GM12864 (cell line): Measurements from ENCODE around the gene HELZ2.
"Not testable (repeated sequence)": the region's sequence is repeated elsewhere in the genome, so short reads cannot be mapped to it uniquely, and the experiment has no call there.

Experiments used
- DNase-seq: peaks from one replicate; pipeline ENCODE4 v3.0.0-alpha.2; 2011; ENCODE audit warnings: low read depth
- H3K4me3 ChIP-seq: 2 replicates; pipeline ENCODE4 v1.5.1; 2011; ENCODE audit warnings: mild to moderate bottlenecking, low read depth, low read length, control low read depth
- TF ChIP-seq, protein P1 (sequence below): IDR thresholded peaks from 2 replicates; pipeline ENCODE4 v1.5.1; 2011; ENCODE audit warnings: low read depth, mild to moderate bottlenecking, moderate library complexity, low read length, control low read depth, inconsistent platforms; ENCODE audit errors: missing control alignments

The HELZ2 gene

GRCh38 chr20:63577317-63577894 is 3.4 kb upstream of the HELZ2 start:
- DNase-seq, result no peak
- TF ChIP-seq, protein P1, sequence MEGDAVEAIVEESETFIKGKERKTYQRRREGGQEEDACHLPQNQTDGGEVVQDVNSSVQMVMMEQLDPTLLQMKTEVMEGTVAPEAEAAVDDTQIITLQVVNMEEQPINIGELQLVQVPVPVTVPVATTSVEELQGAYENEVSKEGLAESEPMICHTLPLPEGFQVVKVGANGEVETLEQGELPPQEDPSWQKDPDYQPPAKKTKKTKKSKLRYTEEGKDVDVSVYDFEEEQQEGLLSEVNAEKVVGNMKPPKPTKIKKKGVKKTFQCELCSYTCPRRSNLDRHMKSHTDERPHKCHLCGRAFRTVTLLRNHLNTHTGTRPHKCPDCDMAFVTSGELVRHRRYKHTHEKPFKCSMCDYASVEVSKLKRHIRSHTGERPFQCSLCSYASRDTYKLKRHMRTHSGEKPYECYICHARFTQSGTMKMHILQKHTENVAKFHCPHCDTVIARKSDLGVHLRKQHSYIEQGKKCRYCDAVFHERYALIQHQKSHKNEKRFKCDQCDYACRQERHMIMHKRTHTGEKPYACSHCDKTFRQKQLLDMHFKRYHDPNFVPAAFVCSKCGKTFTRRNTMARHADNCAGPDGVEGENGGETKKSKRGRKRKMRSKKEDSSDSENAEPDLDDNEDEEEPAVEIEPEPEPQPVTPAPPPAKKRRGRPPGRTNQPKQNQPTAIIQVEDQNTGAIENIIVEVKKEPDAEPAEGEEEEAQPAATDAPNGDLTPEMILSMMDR, result no peak
- no peak overlapping the region for H3K4me3 ChIP-seq

GRCh38 chr20:63576311-63576710 is 2.3 kb upstream of the HELZ2 start:
- no peak for DNase-seq
- TF ChIP-seq, protein P1, result no peak
- no peak overlapping the region for H3K4me3 ChIP-seq

GRCh38 chr20:63574829-63575743 is 1.0 kb upstream of the HELZ2 start:
- TF ChIP-seq, protein P1, result no peak
- H3K4me3 ChIP-seq, result no peak overlapping the region
- no peak for DNase-seq

GRCh38 chr20:63573647-63574131 is 350 bp downstream of the HELZ2 start:
- no peak for DNase-seq
- TF ChIP-seq, protein P1, result no peak
- peak overlapping the region; percentile 86 for H3K4me3 ChIP-seq

GRCh38 chr20:63572788-63573646 is 1.0 kb downstream of the HELZ2 start:
- H3K4me3 ChIP-seq, result peak overlapping the region; percentile 86
- TF ChIP-seq, protein P1, result no peak
- no peak for DNase-seq

GRCh38 chr20:63572071-63572787 is 1.8 kb downstream of the HELZ2 start:
- TF ChIP-seq, protein P1, result no peak
- H3K4me3 ChIP-seq, result no peak overlapping the region

DNA sequence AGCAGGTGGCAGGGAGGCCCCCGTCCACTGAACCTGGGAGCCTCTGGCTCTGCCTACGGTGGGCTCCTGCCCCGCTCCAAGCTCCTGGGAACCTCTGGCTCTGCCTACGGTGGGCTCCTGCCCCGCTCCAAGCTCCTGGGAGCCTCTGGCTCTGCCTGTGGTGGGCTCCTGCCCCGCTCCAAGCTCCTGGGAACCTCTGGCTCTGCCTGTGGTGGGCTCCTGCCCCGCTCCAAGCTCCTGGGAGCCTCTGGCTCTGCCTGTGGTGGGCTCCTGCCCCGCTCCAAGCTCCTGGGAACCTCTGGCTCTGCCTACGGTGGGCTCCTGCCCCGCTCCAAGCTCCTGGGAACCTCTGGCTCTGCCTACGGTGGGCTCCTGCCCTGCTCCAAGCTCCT is 3.0 kb downstream of the HELZ2 start:
- not testable (repeated sequence) for DNase-seq, H3K4me3 ChIP-seq

More at GRCh38 chr20:63572071-63572787, 1.8 kb downstream of the HELZ2 start:
- no peak for DNase-seq
